NOMO-1 treated with DMSO at 0.1 percent for 48 hours (cell line): ENCODE measurements around the gene PIP5K1B.
"Not testable (repeated sequence)": the region's sequence is repeated elsewhere in the genome, so short reads cannot be mapped to it uniquely, and the experiment has no call there.

ENCODE experiments used
- DNase-seq: peaks from one replicate; lab custom pipeline; 2025; ENCODE audit not compliant: unreplicated experiment; lab: John Stamatoyannopoulos, UW

The PIP5K1B gene, protein sequence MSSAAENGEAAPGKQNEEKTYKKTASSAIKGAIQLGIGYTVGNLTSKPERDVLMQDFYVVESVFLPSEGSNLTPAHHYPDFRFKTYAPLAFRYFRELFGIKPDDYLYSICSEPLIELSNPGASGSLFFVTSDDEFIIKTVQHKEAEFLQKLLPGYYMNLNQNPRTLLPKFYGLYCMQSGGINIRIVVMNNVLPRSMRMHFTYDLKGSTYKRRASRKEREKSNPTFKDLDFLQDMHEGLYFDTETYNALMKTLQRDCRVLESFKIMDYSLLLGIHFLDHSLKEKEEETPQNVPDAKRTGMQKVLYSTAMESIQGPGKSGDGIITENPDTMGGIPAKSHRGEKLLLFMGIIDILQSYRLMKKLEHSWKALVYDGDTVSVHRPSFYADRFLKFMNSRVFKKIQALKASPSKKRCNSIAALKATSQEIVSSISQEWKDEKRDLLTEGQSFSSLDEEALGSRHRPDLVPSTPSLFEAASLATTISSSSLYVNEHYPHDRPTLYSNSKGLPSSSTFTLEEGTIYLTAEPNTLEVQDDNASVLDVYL

DNA sequence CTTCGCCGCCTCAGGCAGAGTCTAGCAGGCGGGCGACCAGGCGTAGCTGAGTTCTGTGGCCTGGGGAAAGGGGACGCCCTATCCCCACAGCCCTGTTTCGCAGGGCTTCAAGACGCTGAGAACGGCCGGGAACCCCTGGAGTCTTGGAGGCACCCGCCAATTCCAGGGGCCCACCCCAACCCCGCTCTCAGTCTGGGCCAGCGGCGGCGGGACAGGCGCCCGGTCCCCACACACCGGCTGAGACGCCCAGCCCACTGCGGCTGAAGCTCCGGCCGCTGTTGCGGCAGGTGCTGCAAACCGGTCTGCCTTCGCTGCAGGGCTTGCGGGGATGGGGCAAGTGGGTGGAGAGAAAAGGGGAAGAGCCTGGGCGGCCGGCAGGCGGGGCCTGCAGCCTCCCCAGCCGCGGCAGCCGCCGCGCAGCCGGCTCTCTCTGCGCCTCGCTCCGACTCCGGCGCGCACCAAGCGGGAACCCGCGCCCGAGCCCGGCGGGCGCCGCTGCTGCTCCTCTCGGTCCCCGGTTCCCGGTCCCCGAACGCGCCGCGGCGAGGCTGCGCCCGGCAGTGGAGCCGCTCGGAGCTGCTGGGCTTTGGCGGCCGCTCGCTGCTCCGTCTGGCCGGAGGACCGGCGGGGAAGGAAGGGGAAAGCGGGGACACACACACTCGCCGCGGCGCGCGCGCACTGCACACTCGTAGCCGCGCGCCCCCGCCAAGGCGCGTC, at the start of gene PIP5K1B:
Gene PIP5K1B (plus strand): TSS at position 427 of the 717 bp plus-strand sequence. CDS start 117,375 bp downstream, outside the sequence.
- peak; percentile 66 for DNase-seq

DNA sequence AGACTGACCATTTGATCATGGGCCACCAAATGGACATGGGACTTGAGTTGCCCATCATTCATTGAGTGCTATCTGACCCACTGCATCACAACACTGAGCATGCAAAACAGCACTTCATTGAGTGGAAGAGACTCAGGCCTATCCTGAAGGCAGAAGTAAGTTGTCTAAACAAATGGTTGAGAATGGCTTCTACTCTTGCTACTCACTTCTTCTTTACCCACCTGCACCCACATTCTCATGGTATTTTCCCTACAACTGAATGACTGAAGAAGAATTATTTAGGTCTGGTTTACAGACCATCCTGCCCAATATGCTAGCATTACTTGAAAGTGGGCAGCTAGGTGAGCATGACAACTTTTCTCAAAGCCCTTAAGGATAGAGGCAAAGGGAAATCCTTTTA, 41.0 kb upstream of the PIP5K1B start:
- DNase-seq: no peak

DNA sequence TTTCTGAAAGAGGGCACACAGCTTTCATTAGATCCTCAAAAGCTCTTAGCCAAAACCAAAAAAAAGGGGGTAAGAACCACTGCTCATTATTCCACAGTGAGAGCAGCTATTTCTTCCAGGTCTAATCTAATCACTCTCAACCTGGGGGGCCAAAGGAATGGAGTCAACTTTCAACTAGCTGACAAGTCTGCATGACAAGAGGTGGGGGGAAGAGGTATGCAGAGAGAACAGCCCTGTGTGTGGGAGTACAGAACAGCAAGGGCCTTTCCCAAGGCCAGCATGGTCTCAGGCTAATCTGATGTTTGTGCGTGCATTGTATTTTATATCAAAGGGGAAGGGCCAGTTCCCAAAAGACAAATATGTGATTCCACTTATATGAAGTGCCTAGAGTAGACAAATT, 36.9 kb upstream of the PIP5K1B start:
- DNase-seq: no peak

DNA sequence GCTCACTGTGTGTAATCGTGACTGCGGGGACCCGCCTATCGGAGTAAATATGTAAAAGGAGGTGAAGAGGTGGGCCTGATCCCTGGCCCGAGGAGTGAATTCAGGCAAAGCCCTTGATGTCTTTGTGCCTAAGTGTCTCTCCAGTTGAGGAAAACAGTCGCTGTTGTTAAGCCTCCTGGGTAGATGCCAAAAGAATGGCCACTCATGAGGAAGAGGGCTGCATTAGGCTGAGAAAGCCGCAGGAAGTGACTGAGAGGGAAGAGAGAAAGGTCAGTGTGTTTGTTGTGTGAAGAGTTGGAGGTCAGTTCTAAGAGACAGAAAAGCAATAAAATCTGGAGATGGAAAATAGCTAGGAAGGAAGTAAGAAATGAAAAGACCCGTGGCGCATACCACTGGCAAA, 35.8 kb upstream of the PIP5K1B start:
- no peak for DNase-seq

DNA sequence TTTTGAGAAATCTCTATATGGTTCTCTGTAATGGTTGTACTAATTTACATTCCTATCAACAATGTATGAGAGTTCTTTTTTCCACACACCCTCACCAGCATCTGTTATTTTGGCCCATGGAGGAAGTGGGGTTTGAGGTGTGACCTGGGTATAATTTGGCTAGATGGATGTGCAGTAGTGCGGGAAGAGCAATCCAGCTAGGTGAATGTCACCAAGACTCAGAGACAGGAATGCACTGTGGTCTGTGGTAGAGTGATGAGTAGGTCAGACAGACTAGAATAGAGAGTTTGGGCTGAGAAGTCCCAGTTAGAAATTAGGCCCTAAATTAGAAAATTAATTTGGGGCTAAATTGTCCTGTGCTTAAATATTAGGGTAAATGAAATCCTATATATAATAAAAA, 32.8 kb upstream of the PIP5K1B start:
- DNase-seq: no peak

DNA sequence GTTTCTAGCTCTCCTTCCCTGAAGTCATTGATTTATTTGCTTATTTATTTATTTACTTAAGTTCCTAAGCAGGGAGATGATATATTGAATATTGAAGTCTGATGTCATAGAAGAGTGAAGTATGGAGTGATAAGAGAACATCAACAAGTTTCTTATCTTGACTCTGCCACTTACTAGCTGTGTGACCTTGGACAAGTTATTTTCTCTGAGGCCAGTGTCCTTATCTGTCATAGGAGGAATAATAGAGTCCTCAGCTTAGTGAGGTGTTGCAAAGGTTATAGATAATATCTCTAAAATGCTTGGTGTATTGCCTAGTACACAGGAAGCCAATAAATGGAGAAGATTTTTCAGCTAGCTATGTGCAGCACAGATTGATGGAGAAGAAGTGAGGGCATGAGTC, 32.4 kb upstream of the PIP5K1B start:
- no peak for DNase-seq

DNA sequence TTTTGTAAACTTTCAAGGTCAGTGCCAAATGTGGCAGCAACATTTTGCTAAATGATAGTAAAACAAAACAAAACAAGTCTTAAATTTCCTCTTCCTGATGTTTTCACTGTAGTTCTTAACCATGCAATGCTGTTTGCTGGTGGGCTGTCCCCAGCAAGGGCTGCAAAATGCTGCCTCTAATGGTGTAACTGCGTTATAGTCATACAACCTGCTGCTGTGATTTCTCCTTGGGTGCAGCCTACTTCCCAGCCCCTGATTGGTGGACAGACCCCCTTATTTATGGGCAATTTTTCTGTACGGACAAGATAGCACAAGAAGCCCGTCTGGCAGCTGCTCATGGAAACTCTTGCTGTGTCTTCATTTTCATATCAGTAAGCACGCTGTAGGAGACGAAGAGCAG, 26.6 kb upstream of the PIP5K1B start:
- no peak for DNase-seq

DNA sequence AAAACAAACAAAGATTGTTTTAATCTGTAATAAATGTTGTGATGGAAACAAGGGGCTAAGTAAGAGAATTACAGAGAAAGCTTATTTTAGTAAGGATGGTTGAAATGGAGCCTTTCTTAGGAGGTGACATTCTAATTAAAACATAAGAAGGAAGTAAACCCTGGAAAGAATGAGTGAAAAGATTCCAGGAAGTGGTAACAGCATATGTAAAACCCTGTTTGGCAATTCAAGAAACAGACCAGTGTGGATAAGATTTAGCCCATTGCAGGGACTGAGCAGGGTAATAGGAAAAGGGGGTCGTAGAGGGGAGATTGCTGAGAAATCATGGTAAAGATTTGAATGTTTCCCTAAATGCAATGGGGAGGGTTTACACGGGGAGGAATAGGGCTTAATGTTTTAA, 21.6 kb upstream of the PIP5K1B start:
- peak; percentile 4 for DNase-seq

DNA sequence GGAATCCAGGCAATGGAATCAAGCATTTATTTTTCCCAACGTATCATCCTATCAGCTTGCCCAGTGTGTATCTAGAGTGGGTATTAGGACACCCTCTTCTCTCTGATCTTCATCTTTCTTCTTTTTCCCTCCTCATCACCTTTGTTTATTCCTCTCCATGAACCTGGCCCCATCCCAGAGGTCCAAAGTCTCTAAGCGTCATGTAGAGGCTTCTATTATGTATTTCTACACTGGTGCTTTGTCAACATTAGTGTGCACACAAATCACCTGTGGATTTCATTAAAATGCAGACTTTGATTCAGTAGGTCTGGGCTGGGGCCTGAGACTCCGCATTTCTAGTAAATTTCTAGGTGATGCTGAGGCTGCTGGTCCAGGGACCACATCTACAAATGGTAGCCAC, 19.8 kb upstream of the PIP5K1B start:
- no peak for DNase-seq

DNA sequence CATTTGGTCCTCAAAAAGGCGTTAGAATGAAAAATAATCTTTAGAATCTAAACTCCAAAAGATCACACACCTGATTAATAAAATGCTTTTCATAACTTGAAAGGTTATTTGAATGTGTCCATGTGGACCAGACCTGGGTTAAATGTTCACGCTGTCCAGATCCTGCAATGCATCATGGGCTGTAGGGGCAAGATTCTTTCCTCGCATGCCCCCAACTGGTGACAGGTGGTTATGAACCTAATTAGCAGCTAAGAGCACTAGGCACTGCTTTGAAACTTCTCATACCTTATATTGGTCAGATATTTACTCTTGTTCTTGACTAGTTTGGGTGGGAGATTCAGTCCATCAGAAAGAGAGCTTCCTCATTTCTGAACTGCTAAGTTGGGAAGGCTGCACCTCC, 19.3 kb upstream of the PIP5K1B start:
- DNase-seq: peak; percentile 1

DNA sequence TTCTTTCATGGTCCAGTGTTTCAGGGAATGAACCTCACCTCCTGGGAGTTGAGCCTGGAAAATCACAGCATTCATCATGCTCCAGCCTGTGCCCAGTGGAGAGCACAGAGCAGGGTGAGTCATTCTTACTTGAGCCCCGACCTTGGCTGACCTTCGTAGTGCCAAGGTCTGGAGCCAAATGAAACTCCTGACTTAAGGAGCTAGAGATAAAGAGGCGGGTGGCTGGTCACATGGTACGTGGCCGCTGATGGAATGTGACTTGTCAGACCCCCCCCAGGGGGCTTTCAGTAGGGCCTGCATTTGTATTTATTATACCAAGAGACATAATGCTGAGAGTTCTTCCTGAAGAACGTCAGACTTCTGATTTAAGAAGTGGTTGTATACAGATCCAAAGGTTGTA, 15.0 kb upstream of the PIP5K1B start:
- DNase-seq: no peak

DNA sequence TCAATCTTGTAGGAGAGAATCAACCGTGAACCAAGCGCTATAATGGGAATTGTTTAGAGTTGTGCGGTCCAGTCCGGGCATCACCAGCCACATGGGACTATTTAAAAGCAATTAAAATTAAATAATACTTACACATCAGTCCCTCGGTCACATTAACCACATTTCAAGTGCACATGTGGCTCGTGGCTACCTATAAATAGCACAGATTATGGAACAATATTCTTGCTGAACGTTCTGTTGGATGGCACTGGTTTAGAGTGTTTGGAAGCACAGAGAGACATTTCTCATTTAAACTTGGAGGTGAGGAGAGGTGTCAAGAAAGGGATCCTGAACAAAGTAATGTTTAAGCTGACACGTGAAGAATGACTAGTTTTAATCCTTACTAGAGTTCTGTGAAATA, 12.5 kb upstream of the PIP5K1B start:
- DNase-seq: no peak

DNA sequence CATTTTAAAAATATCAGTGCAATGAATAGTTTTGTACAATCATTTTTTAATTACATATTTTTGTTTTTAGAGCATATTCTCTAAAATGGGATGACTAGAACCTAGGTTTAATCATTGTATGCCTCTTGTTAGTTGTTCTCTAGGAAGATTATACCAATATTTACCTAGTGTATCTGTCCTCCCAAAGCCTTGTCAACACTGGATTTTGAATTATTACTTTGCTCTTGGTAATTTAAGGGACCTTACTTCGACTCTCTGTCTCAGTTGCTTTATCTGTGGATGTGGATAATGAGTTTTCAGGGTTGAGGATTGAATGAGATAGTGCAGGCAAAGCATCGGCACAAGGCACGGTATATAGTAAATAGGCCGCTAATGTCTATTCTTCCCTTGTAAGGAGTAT, 10.9 kb upstream of the PIP5K1B start:
- DNase-seq: no peak

DNA sequence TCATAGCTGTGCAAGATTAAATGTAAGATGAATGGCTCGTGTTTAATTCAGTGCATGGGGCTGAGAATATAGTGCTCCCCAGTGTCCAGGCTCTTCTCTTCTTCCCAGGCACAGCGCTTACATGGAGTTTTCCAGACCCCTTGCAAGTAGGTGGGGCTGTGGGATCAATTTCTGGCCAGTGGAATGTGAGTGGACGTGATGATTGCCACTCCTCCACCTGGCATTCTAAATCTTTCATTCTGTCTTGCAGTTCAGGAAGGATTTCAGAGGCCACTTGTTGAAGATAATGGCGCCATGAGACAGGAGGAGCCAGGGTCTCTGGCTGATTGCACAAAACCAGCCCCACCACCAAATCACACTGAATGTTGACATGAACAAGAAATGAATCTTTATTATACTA, 7.2 kb upstream of the PIP5K1B start:
- DNase-seq: no peak

DNA sequence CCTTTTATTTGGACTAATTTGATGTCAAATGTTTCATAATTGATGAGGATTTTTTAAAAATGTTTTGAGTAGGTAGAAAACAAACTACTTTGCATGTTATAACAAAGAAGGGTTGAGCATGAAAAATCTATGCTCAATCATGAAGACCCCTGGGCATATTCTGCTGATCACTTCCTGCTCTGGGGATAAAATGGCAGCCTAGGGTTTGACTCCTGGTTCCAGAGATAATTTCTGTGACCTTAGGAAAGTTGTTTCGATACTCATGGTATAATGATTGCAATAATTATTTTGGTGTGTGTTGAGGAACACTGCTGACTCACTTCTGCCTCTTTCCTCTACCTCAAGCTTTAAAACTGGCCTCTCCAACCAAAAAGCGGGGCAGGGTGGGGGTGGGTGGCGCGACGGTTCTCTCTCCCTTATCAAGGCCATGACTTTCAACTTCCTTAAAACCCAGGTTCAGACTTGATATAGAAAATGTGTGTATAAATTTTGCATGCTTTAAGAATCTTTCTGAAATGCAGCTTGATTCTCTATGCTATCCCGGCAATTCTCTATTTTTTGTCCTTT, 6.0 kb upstream of the PIP5K1B start:
- DNase-seq: peak; percentile 27

DNA sequence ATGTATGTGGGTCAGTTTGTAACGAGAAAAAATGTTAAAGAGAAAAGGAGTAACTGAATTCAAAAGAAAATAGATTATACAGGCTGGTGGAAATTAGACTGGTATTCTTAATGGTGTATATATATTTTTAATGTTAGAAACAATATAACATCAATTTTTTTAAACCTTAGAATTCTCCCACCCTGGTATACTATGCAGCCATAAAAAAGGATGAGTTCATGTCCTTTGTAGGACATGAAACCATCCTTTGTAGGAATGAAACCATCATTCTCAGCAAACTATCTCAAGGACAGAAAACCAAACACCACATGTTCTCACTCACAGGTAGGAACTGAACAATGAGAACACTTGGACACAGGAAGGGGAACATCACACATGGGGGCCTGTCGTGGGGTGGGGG, 5.4 kb upstream of the PIP5K1B start:
- not testable (repeated sequence) for DNase-seq

DNA sequence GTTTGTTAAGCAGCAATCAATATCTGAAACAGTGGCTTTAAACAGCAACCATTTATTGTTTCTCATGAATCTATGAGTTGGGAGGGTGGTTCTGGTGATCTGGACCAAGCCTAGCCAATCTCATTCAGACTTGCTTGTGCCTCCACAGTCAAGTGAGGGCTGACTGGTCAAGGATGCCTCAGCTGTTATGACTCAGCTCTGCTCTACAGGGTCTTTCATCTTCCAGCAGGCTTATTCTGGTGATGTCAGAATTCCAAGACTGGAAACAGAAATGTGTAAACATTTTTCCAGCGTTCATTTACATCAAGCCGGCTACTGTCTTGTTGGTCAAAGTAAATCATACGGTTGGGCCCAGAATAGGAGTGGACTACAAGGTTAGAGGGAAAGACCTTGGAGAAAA, 2.5 kb upstream of the PIP5K1B start:
- no peak for DNase-seq

DNA sequence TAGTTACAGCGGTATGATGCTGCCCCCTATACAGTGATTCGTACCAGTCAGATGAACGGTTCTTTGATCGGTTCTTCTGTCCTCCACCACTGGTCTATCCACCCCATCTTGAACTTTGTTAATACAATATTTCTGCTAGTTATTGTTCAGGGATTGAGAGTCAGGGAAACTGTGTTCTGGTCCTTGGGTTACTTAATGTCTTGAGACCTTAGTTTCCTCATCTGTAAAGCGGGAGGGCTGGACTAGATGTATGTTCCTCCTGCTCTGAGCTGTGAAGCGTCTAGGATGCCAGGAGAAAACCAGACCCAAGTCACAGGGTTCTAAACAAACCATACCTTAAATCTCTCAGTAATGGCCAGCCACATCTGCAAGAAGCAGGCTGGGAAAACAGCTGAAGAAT, 1.4 kb upstream of the PIP5K1B start:
- DNase-seq: no peak

DNA sequence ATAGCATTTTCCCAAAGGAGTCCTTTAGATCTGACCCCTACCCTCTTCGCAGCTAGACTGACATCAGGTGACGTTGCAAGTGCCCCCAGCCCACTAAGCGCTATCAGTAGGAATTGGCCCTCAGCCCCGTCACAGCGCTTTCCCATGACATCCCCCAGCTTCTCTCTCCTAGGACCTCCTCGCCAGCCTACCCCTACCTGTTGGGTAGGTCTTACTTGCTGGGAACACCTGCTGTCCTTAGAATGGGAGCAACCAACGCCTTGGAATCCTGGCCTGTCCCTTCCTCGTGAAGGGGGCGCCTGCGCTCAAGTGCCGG, 584 bp upstream of the PIP5K1B start:
- DNase-seq: no peak

DNA sequence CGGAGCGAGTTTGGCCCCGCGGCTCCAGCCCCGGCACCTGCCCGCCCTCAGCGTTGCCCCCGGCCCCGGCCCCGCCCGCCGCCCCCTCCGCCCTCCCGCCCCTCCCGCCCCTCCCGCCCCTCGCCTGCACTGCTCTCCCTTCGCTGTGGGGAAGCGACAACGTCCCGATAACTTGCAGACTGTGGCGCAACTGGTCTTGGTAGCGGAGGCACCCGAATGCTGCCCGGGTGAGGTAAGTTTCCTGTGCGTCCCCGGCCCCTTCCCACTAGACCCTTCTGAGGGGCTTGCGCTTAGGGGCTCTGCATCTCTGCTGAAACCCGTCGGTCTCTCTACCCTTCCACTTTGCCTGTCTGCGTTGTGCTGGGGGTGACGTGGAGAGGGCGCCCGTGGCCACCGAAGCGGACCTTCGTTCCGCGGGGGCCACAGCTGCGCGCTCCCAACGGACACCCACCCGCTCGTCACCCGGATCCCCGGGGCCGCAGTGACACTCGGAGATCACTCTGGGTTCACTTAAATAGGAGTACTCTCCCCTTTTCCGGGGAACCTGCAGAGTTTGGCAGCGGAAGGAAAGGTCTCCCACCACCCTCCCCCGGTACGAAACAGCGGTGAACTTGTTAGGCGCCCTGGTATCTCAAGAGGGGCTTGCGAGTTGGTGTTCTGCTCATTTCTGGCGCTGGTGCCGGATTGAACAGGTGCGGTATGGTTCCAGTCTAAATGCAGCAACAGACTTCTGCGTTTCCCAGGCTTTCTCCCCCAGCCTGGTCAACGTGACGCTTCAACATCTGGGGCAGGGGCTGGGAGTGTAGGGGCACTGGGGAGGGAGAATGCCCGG, 707 bp downstream of the PIP5K1B start:
- peak; percentile 20 for DNase-seq
